Measurements from ENCODE around the gene MEF2B.

DNA sequence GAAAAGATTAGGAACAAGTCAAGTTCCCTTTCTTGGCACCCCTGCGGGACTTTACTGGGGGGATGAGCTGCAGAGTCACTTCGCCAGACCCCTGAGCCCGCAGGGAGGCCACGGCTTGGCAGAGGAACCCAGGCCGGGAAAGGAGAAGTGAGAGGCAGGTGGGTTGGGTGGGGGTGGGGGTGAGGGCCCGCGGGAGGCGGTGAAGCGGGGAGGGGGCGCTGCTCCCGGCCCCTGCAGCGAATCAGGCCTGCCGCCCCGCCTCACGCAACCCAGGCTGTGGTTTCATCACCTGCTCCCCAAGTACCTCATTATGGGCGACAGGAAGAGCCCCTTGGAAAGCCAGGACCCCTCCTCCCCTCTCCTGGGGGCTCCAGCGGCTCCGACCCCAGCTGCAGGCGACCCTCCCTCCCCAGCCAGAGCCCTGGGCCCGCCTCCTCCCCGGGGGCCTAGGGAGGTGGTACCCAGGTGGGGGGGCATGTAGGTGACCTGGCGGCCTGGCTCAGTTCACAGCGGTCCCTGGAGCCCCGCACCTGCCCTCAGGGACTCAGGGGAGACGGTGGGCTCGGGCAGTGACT is 9.5 kb downstream of the MEF2B start:
- TF ChIP-seq, protein P1, sequence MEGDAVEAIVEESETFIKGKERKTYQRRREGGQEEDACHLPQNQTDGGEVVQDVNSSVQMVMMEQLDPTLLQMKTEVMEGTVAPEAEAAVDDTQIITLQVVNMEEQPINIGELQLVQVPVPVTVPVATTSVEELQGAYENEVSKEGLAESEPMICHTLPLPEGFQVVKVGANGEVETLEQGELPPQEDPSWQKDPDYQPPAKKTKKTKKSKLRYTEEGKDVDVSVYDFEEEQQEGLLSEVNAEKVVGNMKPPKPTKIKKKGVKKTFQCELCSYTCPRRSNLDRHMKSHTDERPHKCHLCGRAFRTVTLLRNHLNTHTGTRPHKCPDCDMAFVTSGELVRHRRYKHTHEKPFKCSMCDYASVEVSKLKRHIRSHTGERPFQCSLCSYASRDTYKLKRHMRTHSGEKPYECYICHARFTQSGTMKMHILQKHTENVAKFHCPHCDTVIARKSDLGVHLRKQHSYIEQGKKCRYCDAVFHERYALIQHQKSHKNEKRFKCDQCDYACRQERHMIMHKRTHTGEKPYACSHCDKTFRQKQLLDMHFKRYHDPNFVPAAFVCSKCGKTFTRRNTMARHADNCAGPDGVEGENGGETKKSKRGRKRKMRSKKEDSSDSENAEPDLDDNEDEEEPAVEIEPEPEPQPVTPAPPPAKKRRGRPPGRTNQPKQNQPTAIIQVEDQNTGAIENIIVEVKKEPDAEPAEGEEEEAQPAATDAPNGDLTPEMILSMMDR (IDR thresholded peaks at IDR 0.05) = no peak
- TF ChIP-seq POLR2A (IDR thresholded peaks at IDR 0.05) (no peak), EP300 (IDR thresholded peaks at IDR 0.05) (no peak)
